SK-N-SH treated with all-trans-retinoic acid at 6 μM for 48 hours (cell line): ENCODE results near the gene NRARP.

Experiments used
- ATAC-seq: fragments of 200-7000 bp; cut with Tn5 transposase; 3 replicates; pipeline ENCODE4 v1.9.1; 2020; ENCODE audit warnings: mild to moderate bottlenecking, moderate library complexity
- BACH2 ChIP-seq: fragments of 250-450 bp; sonication (Bioruptor Pico); IDR thresholded peaks from 2 replicates; pipeline ENCODE4 v1.9.0; 2021; ENCODE audit warnings: mild to moderate bottlenecking, borderline replicate concordance
- CSDC2 ChIP-seq: fragments of 250-450 bp; sonication (Bioruptor Pico); IDR thresholded peaks from 2 replicates; pipeline ENCODE4 v1.5.0; 2020; ENCODE audit warnings: mild to moderate bottlenecking, moderate library complexity
- ESRRG ChIP-seq: fragments of 250-450 bp; sonication (Bioruptor Pico); IDR thresholded peaks from 2 replicates; pipeline ENCODE4 v1.6.1; 2021; ENCODE audit warnings: mild to moderate bottlenecking
- GLIS3 ChIP-seq: fragments of 250-450 bp; sonication (Bioruptor Pico); IDR thresholded peaks from 2 replicates; pipeline ENCODE4 v1.5.0; 2020; ENCODE audit warnings: mild to moderate bottlenecking, moderate library complexity
- ISL1 ChIP-seq: fragments of 250-450 bp; sonication (Bioruptor Pico); IDR thresholded peaks from 2 replicates; pipeline ENCODE4 v2.1.2; 2022; ENCODE audit warnings: mild to moderate bottlenecking, moderate library complexity
- PPARA ChIP-seq: fragments of 250-450 bp; sonication (Bioruptor Pico); IDR thresholded peaks from 2 replicates; pipeline ENCODE4 v1.5.0; 2020; ENCODE audit warnings: mild to moderate bottlenecking, borderline replicate concordance
- RARB ChIP-seq: fragments of 250-450 bp; sonication (Bioruptor Pico); IDR thresholded peaks from 2 replicates; pipeline ENCODE4 v1.8.0; 2021; ENCODE audit warnings: mild to moderate bottlenecking, moderate library complexity
- SNAI2 ChIP-seq: fragments of 250-450 bp; sonication (Bioruptor Pico); IDR thresholded peaks from 2 replicates; pipeline ENCODE4 v1.5.0; 2020; ENCODE audit warnings: mild to moderate bottlenecking, moderate library complexity
- ZC3H10 ChIP-seq: fragments of 250-450 bp; sonication (Bioruptor Pico); IDR thresholded peaks from 2 replicates; pipeline ENCODE4 v1.5.1; 2021; ENCODE audit warnings: mild to moderate bottlenecking, moderate library complexity
- ZFP3 ChIP-seq: fragments of 250-450 bp; sonication (Bioruptor Pico); IDR thresholded peaks from 2 replicates; pipeline ENCODE4 v1.5.0; 2020; ENCODE audit warnings: mild to moderate bottlenecking, moderate library complexity
- ZFP30 ChIP-seq: fragments of 450-650 bp; formaldehyde crosslinking; IDR thresholded peaks from 2 replicates; pipeline ENCODE4 v1.5.0; 2022; ENCODE audit warnings: mild to moderate bottlenecking, moderate library complexity
- ZNF565 ChIP-seq: fragments of 450-650 bp; formaldehyde crosslinking; conservative IDR thresholded peaks from 2 replicates; pipeline ENCODE4 v1.5.0; 2020; ENCODE audit warnings: low read depth, mild to moderate bottlenecking, moderate library complexity
- ZNF70 ChIP-seq: fragments of 450-650 bp; formaldehyde crosslinking; IDR thresholded peaks from 2 replicates; pipeline ENCODE4 v1.5.0; 2020; ENCODE audit warnings: mild to moderate bottlenecking, moderate library complexity
- TF ChIP-seq, protein P1 (sequence below): fragments of 250-450 bp; sonication (Bioruptor Pico); IDR thresholded peaks from 2 replicates; pipeline ENCODE4 v1.8.0; 2021; ENCODE audit warnings: low read depth, mild to moderate bottlenecking, moderate library complexity, borderline replicate concordance
- TF ChIP-seq, protein P2 (sequence below): fragments of 250-450 bp; sonication (Bioruptor Pico); IDR thresholded peaks from 2 replicates; pipeline ENCODE4 v1.5.0; 2020; ENCODE audit warnings: mild to moderate bottlenecking, moderate library complexity
- TF ChIP-seq, protein P3 (sequence below): fragments of 250-450 bp; sonication (Bioruptor Pico); IDR thresholded peaks from 2 replicates; pipeline ENCODE4 v1.5.1; 2021; ENCODE audit warnings: mild to moderate bottlenecking, moderate library complexity

NRARP gene

DNA sequence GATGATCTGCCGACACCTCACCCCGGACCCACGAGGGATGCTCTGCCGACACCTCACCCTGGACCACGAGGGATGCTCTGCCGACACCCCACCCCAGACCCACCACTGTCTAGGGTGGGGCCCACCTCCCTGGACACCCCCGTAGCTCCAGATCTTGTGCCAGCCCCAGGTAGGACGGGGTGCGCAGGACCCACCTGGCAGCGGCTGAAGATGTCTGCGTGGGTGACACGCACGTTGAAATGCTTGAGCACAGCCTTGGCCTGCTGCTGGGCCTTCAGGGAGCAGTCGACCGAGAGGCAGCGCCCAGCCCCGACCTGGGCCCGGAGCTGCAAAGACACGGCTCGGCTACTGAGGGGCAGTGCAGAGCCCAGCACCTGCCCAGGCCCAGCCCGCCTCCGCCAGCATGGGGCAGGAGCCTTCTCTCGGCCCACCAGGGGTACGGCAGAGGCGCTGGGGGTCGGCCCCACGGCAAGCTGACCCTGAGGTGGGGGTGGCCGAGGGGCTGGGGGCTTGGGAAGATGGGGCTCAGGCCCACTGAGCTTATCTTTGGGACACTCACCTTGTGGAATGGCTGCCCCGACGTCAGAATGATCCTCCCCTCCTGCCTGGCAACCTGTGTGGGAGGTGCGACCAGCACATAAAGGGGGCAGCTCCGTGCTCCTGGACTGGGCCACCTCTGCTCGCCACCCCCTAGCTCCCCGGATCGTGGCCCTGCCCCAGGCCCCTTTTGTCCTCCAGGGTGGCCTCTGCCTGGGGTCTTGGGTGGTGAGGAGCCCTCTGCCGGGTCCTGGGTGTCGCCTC is 21.7 kb upstream of the NRARP start:
- no peak for TF ChIP-seq ZFP3 (CRISPR knock-in tag)
- no peak for TF ChIP-seq CSDC2 (CRISPR knock-in tag)
- TF ChIP-seq ZFP30 = no peak
- TF ChIP-seq ESRRG (CRISPR knock-in tag) = no peak
- no peak for TF ChIP-seq SNAI2
- TF ChIP-seq, protein P1, sequence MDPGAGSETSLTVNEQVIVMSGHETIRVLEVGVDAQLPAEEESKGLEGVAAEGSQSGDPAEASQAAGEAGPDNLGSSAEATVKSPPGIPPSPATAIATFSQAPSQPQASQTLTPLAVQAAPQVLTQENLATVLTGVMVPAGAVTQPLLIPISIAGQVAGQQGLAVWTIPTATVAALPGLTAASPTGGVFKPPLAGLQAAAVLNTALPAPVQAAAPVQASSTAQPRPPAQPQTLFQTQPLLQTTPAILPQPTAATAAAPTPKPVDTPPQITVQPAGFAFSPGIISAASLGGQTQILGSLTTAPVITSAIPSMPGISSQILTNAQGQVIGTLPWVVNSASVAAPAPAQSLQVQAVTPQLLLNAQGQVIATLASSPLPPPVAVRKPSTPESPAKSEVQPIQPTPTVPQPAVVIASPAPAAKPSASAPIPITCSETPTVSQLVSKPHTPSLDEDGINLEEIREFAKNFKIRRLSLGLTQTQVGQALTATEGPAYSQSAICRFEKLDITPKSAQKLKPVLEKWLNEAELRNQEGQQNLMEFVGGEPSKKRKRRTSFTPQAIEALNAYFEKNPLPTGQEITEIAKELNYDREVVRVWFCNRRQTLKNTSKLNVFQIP (CRISPR knock-in tag) = no peak
- TF ChIP-seq RARB (CRISPR knock-in tag) = no peak
- TF ChIP-seq, protein P2, sequence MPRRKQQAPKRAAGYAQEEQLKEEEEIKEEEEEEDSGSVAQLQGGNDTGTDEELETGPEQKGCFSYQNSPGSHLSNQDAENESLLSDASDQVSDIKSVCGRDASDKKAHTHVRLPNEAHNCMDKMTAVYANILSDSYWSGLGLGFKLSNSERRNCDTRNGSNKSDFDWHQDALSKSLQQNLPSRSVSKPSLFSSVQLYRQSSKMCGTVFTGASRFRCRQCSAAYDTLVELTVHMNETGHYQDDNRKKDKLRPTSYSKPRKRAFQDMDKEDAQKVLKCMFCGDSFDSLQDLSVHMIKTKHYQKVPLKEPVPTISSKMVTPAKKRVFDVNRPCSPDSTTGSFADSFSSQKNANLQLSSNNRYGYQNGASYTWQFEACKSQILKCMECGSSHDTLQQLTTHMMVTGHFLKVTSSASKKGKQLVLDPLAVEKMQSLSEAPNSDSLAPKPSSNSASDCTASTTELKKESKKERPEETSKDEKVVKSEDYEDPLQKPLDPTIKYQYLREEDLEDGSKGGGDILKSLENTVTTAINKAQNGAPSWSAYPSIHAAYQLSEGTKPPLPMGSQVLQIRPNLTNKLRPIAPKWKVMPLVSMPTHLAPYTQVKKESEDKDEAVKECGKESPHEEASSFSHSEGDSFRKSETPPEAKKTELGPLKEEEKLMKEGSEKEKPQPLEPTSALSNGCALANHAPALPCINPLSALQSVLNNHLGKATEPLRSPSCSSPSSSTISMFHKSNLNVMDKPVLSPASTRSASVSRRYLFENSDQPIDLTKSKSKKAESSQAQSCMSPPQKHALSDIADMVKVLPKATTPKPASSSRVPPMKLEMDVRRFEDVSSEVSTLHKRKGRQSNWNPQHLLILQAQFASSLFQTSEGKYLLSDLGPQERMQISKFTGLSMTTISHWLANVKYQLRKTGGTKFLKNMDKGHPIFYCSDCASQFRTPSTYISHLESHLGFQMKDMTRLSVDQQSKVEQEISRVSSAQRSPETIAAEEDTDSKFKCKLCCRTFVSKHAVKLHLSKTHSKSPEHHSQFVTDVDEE (CRISPR knock-in tag) = no peak
- no peak for TF ChIP-seq PPARA (CRISPR knock-in tag)
- no peak for TF ChIP-seq ZC3H10 (CRISPR knock-in tag)
- TF ChIP-seq GLIS3 (CRISPR knock-in tag) = no peak
- no peak for ATAC-seq

DNA sequence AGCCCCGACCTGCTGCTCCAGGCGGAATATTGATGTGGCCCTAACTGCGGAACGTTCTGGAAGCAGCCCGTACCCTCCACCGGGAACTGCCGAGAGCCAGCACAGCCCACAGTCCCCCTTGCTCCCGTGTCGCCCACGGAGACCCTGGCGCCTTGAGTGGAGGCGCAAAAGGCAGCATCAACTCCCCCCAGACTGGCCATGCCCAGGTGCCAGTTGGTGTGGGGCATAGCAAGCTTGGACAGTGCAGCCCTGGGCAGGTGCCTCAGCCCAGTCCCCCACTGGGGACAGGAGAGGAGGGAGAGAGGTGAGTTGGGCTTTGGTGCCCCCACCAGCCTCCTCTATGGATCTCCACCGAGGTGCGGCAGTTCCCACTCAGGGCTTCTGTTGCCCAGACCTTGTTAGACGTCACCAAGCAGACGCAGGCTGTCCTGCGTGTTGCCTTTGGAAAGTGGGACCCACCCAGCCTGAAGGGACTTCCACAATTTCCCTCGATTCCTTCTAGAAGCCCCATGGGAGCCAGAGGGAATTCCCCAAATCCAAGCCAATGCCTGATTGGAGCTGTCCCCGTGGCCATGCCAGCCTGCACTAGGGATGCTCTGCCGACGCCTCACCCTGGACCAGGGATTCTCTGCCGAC is 19.8 kb upstream of the NRARP start:
- TF ChIP-seq, protein P3, sequence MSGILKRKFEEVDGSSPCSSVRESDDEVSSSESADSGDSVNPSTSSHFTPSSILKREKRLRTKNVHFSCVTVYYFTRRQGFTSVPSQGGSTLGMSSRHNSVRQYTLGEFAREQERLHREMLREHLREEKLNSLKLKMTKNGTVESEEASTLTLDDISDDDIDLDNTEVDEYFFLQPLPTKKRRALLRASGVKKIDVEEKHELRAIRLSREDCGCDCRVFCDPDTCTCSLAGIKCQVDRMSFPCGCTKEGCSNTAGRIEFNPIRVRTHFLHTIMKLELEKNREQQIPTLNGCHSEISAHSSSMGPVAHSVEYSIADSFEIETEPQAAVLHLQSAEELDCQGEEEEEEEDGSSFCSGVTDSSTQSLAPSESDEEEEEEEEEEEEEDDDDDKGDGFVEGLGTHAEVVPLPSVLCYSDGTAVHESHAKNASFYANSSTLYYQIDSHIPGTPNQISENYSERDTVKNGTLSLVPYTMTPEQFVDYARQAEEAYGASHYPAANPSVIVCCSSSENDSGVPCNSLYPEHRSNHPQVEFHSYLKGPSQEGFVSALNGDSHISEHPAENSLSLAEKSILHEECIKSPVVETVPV (CRISPR knock-in tag) = no peak
- TF ChIP-seq ZNF70 = no peak
- TF ChIP-seq BACH2 (CRISPR knock-in tag) = no peak
- no peak for TF ChIP-seq RARB (CRISPR knock-in tag)
- no peak for TF ChIP-seq ZFP30
- TF ChIP-seq, all 23 proteins: peak for 0
- ATAC-seq = no peak

DNA sequence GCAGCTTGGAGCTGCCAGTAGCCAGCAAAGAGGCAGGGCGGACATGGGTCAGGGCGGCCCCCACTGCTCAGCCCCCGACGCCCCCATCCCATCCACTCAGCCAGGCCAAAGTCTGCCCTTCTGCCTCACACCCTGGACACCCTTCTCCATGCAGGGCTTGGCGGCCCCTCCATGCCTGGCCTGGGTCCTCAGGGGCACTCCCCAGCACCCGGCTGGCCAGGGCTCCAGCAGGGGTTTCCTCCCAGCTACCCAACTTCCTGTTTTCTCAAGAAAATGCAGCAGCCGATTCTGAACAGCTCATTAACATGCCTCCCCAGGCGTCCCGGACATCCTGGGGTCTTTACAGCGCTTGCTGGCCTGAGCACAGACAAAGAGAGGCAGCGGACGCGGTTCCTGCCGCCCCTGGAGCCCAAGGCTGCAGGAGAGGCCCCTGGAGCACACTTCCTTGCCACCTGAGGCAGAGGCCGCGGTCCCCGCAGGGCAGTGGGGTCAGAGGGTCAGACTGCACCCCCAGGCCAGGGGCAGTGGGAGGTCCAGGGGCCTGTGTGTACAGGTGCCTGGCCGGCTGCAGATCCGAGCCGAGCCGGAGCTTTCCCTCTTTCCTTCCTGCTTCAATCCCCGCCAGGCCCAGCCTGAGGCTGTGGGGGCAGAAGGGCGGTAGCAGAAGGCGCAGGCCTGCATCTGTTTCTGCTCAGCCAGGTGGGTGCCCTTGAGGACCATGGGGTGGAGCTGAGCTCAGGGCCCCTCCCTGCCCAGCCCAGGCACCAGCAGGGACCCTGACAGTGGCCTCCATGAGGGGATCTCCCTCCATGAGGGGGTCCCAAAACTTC is 18.7 kb upstream of the NRARP start:
- no peak for TF ChIP-seq ZFP30
- no peak for TF ChIP-seq ZNF565 (CRISPR knock-in tag)
- TF ChIP-seq ZC3H10 (CRISPR knock-in tag) = no peak
- no peak for TF ChIP-seq RARB (CRISPR knock-in tag)
- no peak for TF ChIP-seq ISL1 (CRISPR knock-in tag)
- no peak for TF ChIP-seq ZNF70
- TF ChIP-seq, protein P2 (CRISPR knock-in tag) = no peak
- TF ChIP-seq, protein P3 (CRISPR knock-in tag) = no peak
- TF ChIP-seq SNAI2 = no peak
- TF ChIP-seq, protein P1 (CRISPR knock-in tag) = no peak
- no peak for ATAC-seq
